Choroid plexus epithelial cell (primary cell): ENCODE measurements around the gene LOX.

Experiments used
- DNase-seq: peaks from one replicate; pipeline ENCODE4 v3.0.0-alpha.2; 2010; ENCODE audit warnings: low read depth
- H3K4me3 ChIP-seq: 2 replicates; pipeline ENCODE4 v1.5.1; 2011; ENCODE audit warnings: low read depth, mild to moderate bottlenecking, control low read depth, low read length, moderate library complexity
- TF ChIP-seq, protein P1 (sequence below): conservative IDR thresholded peaks from 2 replicates; pipeline ENCODE4 v1.5.1; 2011; ENCODE audit warnings: low read depth, mild to moderate bottlenecking, control low read depth, inconsistent platforms, low read length, moderate library complexity

Gene LOX

DNA sequence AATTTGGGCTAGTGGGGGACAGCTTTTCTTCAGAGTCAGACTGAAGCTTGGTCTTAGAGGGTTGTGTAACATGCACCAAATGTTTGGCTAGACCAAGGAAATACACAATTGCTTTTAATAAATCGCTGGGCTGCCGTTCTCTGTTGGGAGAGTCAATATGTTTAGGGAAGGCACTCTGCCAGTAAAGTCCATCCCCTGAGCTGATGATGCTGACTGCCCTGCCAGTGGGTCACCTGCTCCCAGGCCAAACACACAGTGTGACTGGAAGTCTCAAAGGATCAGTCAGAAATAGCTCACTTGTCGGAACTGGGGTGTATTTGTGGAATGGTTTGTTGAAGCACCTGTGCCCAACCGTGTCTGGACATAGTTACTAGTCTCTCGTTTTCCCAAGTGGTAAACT is 33.4 kb upstream of the LOX start:
- DNase-seq: no peak
- TF ChIP-seq, protein P1, sequence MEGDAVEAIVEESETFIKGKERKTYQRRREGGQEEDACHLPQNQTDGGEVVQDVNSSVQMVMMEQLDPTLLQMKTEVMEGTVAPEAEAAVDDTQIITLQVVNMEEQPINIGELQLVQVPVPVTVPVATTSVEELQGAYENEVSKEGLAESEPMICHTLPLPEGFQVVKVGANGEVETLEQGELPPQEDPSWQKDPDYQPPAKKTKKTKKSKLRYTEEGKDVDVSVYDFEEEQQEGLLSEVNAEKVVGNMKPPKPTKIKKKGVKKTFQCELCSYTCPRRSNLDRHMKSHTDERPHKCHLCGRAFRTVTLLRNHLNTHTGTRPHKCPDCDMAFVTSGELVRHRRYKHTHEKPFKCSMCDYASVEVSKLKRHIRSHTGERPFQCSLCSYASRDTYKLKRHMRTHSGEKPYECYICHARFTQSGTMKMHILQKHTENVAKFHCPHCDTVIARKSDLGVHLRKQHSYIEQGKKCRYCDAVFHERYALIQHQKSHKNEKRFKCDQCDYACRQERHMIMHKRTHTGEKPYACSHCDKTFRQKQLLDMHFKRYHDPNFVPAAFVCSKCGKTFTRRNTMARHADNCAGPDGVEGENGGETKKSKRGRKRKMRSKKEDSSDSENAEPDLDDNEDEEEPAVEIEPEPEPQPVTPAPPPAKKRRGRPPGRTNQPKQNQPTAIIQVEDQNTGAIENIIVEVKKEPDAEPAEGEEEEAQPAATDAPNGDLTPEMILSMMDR: no peak
- no peak overlapping the region for H3K4me3 ChIP-seq

DNA sequence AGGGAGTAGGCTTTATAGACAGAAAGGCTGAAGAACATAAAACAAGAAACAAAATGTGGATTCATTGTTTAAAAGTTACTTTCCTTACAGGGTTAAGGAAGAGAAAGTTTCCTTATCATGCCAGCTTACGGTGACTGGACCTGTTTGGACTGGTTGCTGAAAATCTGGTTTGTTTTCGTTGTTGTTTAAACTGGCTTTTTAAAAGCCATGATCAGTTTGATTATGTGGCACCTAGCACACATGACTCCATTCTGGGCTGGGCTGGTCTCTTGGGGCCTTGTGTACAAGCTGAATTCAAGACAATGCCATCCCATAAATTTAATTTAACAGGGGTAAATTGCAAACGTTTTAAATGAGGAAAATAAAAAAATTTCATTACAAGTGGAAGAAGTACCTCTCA is 32.9 kb upstream of the LOX start:
- TF ChIP-seq, protein P1: no peak
- no peak for DNase-seq

DNA sequence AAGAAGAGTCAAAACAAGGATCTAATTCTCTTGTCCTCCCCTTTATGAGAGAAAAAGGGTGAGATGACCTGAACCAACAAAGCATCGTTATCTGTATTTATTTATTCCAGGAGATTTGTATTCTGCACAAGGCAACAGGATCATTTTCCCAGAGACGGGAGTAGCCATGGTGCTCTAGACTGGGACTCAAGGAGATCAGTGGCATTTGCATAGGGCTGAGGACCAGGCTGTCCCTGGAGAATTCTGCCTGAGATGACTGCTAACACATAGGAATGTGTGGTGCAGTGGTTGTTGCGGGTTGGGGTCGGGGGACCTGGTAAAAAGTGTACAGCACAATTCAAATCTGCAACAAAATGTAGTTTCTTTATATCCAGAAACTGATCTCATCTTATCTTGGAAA is 29.0 kb upstream of the LOX start:
- TF ChIP-seq, protein P1: no peak
- no peak for DNase-seq

More for the DNA sequence above, 32.9 kb upstream of the LOX start:
- no peak overlapping the region for H3K4me3 ChIP-seq

DNA sequence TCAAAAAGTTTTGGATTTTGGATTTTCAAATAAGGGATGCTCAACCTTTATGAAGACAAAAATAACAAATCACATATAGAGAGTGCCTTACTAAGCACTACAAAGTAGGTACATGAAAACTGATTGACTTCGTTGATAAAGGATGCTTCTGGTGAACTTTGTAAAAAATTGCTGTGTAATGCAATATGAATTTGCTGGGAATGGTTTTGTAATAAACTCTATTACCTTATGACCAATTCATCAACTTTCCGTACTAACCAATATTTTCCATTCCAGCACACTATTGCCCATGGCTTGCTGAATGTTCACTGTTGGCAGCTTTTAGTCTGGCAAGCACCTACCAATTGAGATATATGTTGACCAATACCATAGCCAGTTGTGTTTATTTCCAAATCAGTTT is 27.9 kb upstream of the LOX start:
- DNase-seq: no peak
- H3K4me3 ChIP-seq: no peak overlapping the region
- TF ChIP-seq, protein P1: no peak

More for the DNA sequence above, 29.0 kb upstream of the LOX start:
- H3K4me3 ChIP-seq: no peak overlapping the region

GRCh38 chr5:122102825-122103224 is 24.8 kb upstream of the LOX start:
- peak; percentile 98 for DNase-seq
- H3K4me3 ChIP-seq: no peak overlapping the region
- TF ChIP-seq, protein P1: no peak

DNA sequence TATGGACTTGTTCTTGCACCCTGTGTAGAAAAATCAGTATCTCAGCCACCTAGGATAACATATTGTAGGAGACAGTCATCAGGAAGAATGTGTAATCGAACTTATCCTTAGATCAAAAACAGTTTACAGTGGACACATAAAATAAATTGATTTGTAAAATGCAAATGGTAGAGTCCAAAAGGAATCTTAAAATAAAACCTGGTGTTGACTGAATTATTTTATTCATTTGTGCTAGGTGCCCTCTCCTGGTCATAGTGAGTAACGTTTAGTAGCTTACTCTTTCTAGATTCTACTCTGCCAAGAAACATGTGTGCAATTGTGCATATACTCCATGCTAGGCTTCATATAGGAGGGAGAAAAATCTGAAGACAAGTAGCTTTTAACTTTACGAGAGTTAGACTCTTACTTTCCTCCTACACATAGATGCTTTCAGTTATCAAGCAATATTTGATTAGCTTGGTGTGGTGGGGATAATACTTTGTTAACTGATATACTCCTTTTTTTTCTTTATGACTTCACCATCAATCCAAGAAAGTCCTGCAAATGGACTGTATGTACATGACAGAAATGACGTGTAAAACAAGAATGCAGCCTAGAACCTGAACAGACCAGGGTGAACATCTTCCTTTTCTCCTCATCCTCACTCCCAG is 23.7 kb upstream of the LOX start:
- peak; percentile 87 for DNase-seq
- TF ChIP-seq, protein P1: peak; percentile 61
- H3K4me3 ChIP-seq: no peak overlapping the region
